ENCODE results near the gene ELL2. TPM values are rescaled to one million over a fixed set of nuclear protein-coding genes. Genes with fewer than 3 reads are reported as not detected.

The ELL2 gene
- total and polyA plus RNA-seq, 3 experiments from 2014 or later = 5.0 to 91.3 (median 90.6) TPM

DNA sequence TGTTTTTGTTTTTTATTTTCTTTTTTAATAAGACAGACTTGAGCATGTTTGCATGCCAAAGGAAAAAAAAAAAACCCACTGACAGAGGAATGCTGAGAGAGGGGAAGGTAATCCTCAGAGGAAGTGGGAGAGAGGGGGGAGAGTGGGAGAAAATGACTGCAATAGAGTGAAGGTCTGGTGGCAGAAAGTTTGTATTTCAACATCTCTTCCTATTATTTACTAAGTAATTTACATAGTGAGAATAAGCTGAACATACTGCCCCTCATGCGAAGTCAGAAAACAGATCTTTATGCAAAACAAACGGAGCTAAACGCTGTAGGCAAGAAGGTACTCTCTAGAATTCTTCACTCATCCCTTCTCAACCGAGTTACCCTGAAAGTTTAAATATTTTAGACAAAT, 45.0 kb downstream of the ELL2 start:
- Histone ChIP-seq H3K4me1 (ENCODE audit: insufficient read depth, low read length) (no peaks in the 10 kb centered on the region), H3K4me3 (ENCODE audit: low read length) (no peak overlapping the region), H3K9me3 (ENCODE audit: low read length) (no peaks in the 10 kb centered on the region), H3K27me3 (ENCODE audit: insufficient read depth, low read length, poor library complexity, severe bottlenecking) (no peaks in the 10 kb centered on the region), H3K27ac (ENCODE audit: low read depth, low read length) (no peak overlapping the region), H3K36me3 (ENCODE audit: insufficient read depth, low read length) (no peaks in the 10 kb centered on the region)
- ChIA-PET CTCF (interaction anchor here (0.8 kb wide), 1 partner anchor 9 kb away, joined by 3 read pairs; no protein-coding TSS in a partner anchor), POLR2A (no interaction called here)
- H3K4me3 Mint-ChIP-seq = no peak overlapping the region
- peaks cover 4 to 19% (median 16%) of the 10 kb centered on the region in 3 donors for H3K36me3 Mint-ChIP-seq
- no peaks in the 10 kb centered on the region for H3K27me3 Mint-ChIP-seq
- H3K9me3 Mint-ChIP-seq = no peaks in the 10 kb centered on the region
- DNase-seq = no peak
- no peak overlapping the region for H3K27ac Mint-ChIP-seq
- peaks cover 12 to 23% (median 18%) of the 10 kb centered on the region in 3 donors for H3K4me1 Mint-ChIP-seq

DNA sequence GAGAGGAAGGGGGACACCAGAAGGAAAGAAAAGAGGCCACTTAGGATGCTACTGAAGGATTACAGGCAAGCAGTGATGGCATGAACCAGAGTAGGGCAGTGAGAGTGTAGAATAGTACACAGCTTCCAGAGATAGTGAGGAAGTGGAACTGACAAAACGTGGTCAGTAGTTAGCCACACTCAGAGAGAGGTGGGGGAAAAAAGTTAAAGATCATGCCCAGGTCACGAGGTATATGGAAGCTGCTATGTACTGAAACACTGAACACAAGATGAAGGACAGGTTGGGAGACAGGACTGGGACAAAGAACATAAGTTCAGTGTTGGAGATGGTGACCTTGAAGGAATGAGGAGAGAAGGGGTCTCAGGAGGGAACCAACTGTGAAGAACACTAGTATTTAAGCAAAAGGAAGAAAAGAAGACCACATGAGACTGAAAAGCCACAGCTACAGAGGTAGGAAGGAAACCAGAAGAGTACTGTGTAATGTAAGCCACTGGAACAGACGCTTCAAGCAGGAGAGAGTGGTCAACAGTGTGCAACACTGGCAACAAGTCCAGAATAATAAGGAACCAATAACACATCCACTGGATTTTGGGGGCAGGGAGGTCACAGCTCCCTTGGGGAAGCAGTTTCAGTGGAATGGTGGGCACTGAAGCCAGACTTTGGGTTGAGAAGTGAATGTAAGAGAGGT, 45.5 kb downstream of the ELL2 start:
- DNase-seq = no peak
- no peak overlapping the region for H3K4me3 ChIP-seq (ENCODE audit: low read length)
- Mint-ChIP-seq H3K36me3 (peaks cover 4 to 22% (median 17%) of the 10 kb centered on the region in 3 donors), H3K27ac (peak overlapping the region in 3 of 8 donors; percentile 15 to 56 (median 33)), H3K27me3 (no peaks in the 10 kb centered on the region), H3K4me1 (peaks cover 12 to 23% (median 18%) of the 10 kb centered on the region in 3 donors), H3K4me3 (no peak overlapping the region), H3K9me3 (no peaks in the 10 kb centered on the region)
- CTCF ChIA-PET = interaction anchor here (0.8 kb wide), 1 partner anchor 9 kb away, joined by 3 read pairs; no protein-coding TSS in a partner anchor
- POLR2A ChIA-PET = no interaction called here
- H3K27ac ChIP-seq (ENCODE audit: low read depth, low read length) = no peak overlapping the region
- H3K9me3 ChIP-seq (ENCODE audit: low read length) = no peaks in the 10 kb centered on the region
- no peaks in the 10 kb centered on the region for H3K4me1 ChIP-seq (ENCODE audit: insufficient read depth, low read length)
- H3K27me3 ChIP-seq (ENCODE audit: insufficient read depth, low read length, poor library complexity, severe bottlenecking) = no peaks in the 10 kb centered on the region
- H3K36me3 ChIP-seq (ENCODE audit: insufficient read depth, low read length) = no peaks in the 10 kb centered on the region

DNA sequence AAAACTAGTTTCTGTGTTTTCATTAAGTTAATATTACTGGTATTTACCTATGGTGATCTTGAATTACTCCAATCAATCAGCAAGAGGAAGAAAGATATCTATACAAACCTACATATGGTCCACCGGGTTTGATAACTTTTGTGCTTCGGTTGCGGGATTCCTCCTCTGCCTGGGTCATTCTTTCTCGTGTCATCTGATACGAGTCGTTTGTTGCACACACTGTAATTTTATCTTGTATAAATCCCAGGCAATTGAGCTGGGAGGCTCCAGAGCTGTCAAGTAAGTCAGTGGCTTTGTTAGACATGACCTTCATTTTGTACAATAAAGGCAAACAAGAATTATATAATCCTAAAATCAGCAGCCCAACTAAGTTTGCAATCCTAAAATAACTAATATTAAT, 48.0 kb downstream of the ELL2 start:
- H3K27me3 Mint-ChIP-seq = no peaks in the 10 kb centered on the region
- ChIA-PET POLR2A (no interaction called here), CTCF (no interaction called here)

DNA sequence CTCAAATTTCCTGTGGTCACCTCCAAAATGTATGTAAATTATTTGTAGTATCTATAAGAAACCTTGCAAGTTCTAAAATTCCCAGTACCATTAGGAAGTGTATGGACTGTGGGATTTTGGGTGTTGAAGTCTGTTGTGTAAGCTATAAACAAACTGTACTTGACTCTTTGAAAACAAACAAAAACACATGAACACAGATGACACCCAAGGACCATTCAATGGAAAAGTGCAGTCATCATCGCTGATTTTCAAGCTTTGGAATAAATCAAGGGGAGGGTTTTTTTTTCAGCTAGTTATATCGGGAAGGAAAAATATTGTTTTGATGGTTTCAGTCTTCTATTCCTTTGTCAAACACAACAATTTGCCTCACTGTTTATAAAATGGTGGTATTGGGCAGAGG, 49.6 kb downstream of the ELL2 start:
- no peaks in the 10 kb centered on the region for H3K9me3 Mint-ChIP-seq
- Histone ChIP-seq H3K4me1 (ENCODE audit: insufficient read depth, low read length) (no peaks in the 10 kb centered on the region), H3K27me3 (ENCODE audit: insufficient read depth, low read length, poor library complexity, severe bottlenecking) (no peaks in the 10 kb centered on the region), H3K4me3 (ENCODE audit: low read length) (no peak overlapping the region), H3K9me3 (ENCODE audit: low read length) (no peaks in the 10 kb centered on the region), H3K36me3 (ENCODE audit: insufficient read depth, low read length) (no peaks in the 10 kb centered on the region), H3K27ac (ENCODE audit: low read depth, low read length) (no peak overlapping the region)
- no peak overlapping the region for H3K4me3 Mint-ChIP-seq
- no peaks in the 10 kb centered on the region for H3K27me3 Mint-ChIP-seq
- no peak overlapping the region for H3K27ac Mint-ChIP-seq
- ChIA-PET CTCF (no interaction called here), POLR2A (no interaction called here)
- H3K4me1 Mint-ChIP-seq = peaks cover 16 to 37% (median 22%) of the 10 kb centered on the region in 3 donors
- no peak for DNase-seq
- peaks cover 4 to 26% (median 20%) of the 10 kb centered on the region in 3 donors for H3K36me3 Mint-ChIP-seq

More for the DNA sequence above, 48.0 kb downstream of the ELL2 start:
- Histone ChIP-seq H3K9me3 (ENCODE audit: low read length) (no peaks in the 10 kb centered on the region), H3K4me3 (ENCODE audit: low read length) (no peak overlapping the region), H3K4me1 (ENCODE audit: insufficient read depth, low read length) (no peaks in the 10 kb centered on the region), H3K27ac (ENCODE audit: low read depth, low read length) (no peak overlapping the region), H3K27me3 (ENCODE audit: insufficient read depth, low read length, poor library complexity, severe bottlenecking) (no peaks in the 10 kb centered on the region), H3K36me3 (ENCODE audit: insufficient read depth, low read length) (no peaks in the 10 kb centered on the region)
- no peak overlapping the region for H3K27ac Mint-ChIP-seq
- H3K9me3 Mint-ChIP-seq = no peaks in the 10 kb centered on the region
- peaks cover 4 to 23% (median 20%) of the 10 kb centered on the region in 3 donors for H3K36me3 Mint-ChIP-seq
- DNase-seq = no peak
- peaks cover 12 to 29% (median 18%) of the 10 kb centered on the region in 3 donors for H3K4me1 Mint-ChIP-seq
- H3K4me3 Mint-ChIP-seq = no peak overlapping the region

DNA sequence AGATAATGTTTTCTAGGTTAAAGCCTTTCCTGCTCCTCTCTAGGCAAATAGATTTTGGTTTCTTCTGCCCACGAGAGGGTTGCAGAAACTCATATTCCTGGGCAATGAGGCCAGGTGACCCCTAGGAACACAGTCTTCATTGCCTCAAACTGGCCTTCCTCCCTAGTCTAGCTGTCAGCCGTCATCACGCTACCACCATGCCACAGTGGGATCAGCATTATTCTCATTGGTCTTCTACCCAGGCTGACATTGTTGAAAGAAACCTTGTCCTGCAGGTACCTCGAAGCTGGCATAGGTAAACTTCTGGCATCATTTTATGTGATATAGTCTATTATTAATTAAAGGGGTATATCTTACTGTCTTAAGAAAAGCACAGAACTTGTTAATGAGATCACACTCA, 51.1 kb downstream of the ELL2 start:
- no peaks in the 10 kb centered on the region for H3K9me3 ChIP-seq (ENCODE audit: low read length)
- ChIA-PET POLR2A (no interaction called here), CTCF (no interaction called here)
- H3K36me3 Mint-ChIP-seq = peaks cover 4 to 26% (median 21%) of the 10 kb centered on the region in 3 donors
- no peak overlapping the region for H3K4me3 Mint-ChIP-seq
- H3K27me3 ChIP-seq (ENCODE audit: insufficient read depth, low read length, poor library complexity, severe bottlenecking) = no peaks in the 10 kb centered on the region
- no peak for DNase-seq
- no peak overlapping the region for H3K27ac Mint-ChIP-seq
- H3K9me3 Mint-ChIP-seq = no peaks in the 10 kb centered on the region
- no peak overlapping the region for H3K27ac ChIP-seq (ENCODE audit: low read depth, low read length)
- no peaks in the 10 kb centered on the region for H3K27me3 Mint-ChIP-seq
- no peaks in the 10 kb centered on the region for H3K4me1 ChIP-seq (ENCODE audit: insufficient read depth, low read length)
- no peak overlapping the region for H3K4me3 ChIP-seq (ENCODE audit: low read length)
- H3K4me1 Mint-ChIP-seq = peaks cover 1 to 23% (median 11%) of the 10 kb centered on the region in 3 donors
- H3K36me3 ChIP-seq (ENCODE audit: insufficient read depth, low read length) = no peaks in the 10 kb centered on the region

DNA sequence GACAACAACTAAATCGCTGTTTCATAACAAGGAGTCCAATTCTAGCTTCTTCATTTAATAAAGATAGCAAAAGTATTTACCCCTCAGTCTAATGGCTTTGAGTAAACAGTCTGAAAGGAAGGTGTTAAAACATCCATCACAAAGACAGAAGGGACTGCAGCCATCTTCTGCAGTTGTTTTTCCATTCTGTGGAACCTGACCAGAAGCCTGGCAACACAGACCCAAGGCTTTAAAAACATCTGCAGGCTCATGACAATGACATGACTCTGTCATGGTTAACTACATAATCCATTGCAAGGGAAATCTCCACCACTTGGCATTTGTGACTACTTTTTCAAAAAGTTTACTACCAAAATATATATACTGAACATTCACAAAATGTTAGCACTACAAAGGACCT, 51.9 kb downstream of the ELL2 start:
- Mint-ChIP-seq H3K4me3 (no peak overlapping the region), H3K27ac (peak overlapping the region in 1 of 8 donors; percentile 20), H3K4me1 (peaks cover 0 to 22% (median 9%) of the 10 kb centered on the region in 3 donors), H3K9me3 (no peaks in the 10 kb centered on the region), H3K27me3 (no peaks in the 10 kb centered on the region), H3K36me3 (peaks cover 4 to 30% (median 21%) of the 10 kb centered on the region in 3 donors)
- Histone ChIP-seq H3K27me3 (ENCODE audit: insufficient read depth, low read length, poor library complexity, severe bottlenecking) (no peaks in the 10 kb centered on the region), H3K36me3 (ENCODE audit: insufficient read depth, low read length) (no peaks in the 10 kb centered on the region), H3K4me3 (ENCODE audit: low read length) (no peak overlapping the region), H3K27ac (ENCODE audit: low read depth, low read length) (no peak overlapping the region), H3K9me3 (ENCODE audit: low read length) (no peaks in the 10 kb centered on the region), H3K4me1 (ENCODE audit: insufficient read depth, low read length) (no peaks in the 10 kb centered on the region)
- POLR2A ChIA-PET = no interaction called here
- DNase-seq = no peak
- CTCF ChIA-PET = no interaction called here

DNA sequence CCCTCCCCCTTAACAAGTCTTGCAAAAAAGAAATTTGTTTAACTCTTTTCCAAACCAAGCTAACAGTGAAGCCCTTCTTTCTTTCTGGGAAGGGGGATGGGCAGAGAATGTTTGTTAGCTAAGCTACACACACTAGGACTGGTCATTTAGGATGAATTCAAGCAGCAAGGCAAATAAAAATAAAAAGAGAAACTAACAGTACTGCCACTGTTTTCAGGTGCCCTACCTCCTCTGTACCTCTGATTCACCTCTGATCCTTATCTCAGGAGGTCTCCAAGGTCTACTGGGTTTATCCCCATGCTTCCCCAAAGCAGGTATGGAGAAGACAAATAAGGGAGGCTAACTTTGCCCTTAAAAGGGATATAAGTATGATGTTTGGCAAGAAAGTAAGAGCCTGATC, 52.9 kb downstream of the ELL2 start:
- no peak for DNase-seq
- ChIA-PET POLR2A (no interaction called here), CTCF (no interaction called here)
- H3K9me3 ChIP-seq (ENCODE audit: low read length) = no peaks in the 10 kb centered on the region
- H3K27me3 ChIP-seq (ENCODE audit: insufficient read depth, low read length, poor library complexity, severe bottlenecking) = no peaks in the 10 kb centered on the region
- Mint-ChIP-seq H3K4me1 (peaks cover 0 to 22% (median 9%) of the 10 kb centered on the region in 3 donors), H3K9me3 (no peaks in the 10 kb centered on the region), H3K27ac (no peak overlapping the region), H3K36me3 (peaks cover 4 to 32% (median 21%) of the 10 kb centered on the region in 3 donors), H3K27me3 (no peaks in the 10 kb centered on the region), H3K4me3 (no peak overlapping the region)
- no peak overlapping the region for H3K27ac ChIP-seq (ENCODE audit: low read depth, low read length)
- no peaks in the 10 kb centered on the region for H3K36me3 ChIP-seq (ENCODE audit: insufficient read depth, low read length)
- no peaks in the 10 kb centered on the region for H3K4me1 ChIP-seq (ENCODE audit: insufficient read depth, low read length)
- H3K4me3 ChIP-seq (ENCODE audit: low read length) = no peak overlapping the region

DNA sequence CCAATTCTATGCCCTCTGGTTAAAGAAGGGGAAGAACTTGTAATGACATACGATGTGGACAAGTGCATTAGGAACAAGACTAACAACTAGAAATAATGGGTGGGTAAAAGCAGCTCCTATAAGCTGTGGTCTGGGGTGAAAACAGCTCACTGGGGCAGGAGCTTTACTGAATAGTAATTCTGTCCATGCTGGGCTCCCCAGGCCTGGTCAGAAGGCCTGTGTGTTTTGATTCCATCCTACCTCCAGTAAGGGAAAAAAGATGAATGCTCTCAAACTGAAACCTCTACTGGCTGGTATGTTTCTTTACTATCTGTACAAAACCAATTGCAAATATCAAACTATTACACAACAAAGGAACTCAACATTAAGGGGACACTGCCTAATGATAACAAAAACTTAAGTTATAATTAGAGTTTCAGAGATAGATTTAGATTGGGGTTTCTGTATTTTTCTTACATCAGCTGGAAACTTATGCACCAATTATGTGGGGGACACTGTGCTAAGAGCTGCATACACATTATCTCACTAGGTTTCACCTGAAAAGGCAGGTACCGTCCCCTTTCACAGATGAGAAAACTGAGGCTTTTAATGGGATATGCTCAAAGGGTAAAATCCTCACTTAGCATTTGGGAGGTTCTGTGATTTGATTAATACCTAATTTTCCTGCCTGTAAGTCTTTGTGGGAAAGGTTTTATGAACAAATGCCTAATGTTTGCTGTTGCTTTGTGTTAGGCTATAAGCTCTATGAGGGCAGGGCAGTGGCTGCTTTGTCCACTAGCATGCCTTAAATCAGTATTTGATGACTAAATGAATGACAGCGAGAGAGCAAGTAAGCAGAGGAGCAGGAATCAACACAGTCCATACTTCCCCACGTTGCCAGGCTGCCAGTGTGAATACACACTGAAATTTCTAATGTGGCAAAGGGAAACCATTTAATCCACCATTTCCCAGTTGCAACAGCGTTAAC, 53.6 kb downstream of the ELL2 start:
- no peak for DNase-seq
- CTCF ChIA-PET = interaction anchor here (0.6 kb wide), 1 partner anchor 8 kb away, joined by 3 read pairs; no protein-coding TSS in a partner anchor
- Mint-ChIP-seq H3K9me3 (no peaks in the 10 kb centered on the region), H3K27me3 (no peaks in the 10 kb centered on the region), H3K4me3 (peak overlapping the region in 1 of 7 donors; percentile 46), H3K36me3 (peaks cover 4 to 27% (median 22%) of the 10 kb centered on the region in 3 donors), H3K4me1 (peaks cover 0 to 22% (median 9%) of the 10 kb centered on the region in 3 donors), H3K27ac (peak overlapping the region in 2 of 8 donors; percentile 34 to 64)
- Histone ChIP-seq H3K9me3 (ENCODE audit: low read length) (no peaks in the 10 kb centered on the region), H3K36me3 (ENCODE audit: insufficient read depth, low read length) (no peaks in the 10 kb centered on the region), H3K27me3 (ENCODE audit: insufficient read depth, low read length, poor library complexity, severe bottlenecking) (no peaks in the 10 kb centered on the region), H3K4me1 (ENCODE audit: insufficient read depth, low read length) (no peaks in the 10 kb centered on the region), H3K4me3 (ENCODE audit: low read length) (no peak overlapping the region), H3K27ac (ENCODE audit: low read depth, low read length) (no peak overlapping the region)
- POLR2A ChIA-PET = no interaction called here
